Endothelial cell of umbilical vein (primary cell): ENCODE results near the gene SEMG2. TPM values are rescaled to one million over a fixed set of nuclear protein-coding genes. Genes with fewer than 3 reads are reported as not detected.

Experiments
- BruUV-seq: library from RNA; stranded (reverse); fragments of 400-500 nt; replicated peaks from 2 replicates; lab custom pipeline; 2021; lab: Mats Ljungman, UMichigan
- CTCF ChIA-PET: fragments of 300-600, 350-600 bp; sonication (Branson Sonifier 250); formaldehyde crosslinking; loops from one replicate; lab custom pipeline; 2021; ENCODE audit warnings: antibody characterized with exemption, inconsistent platforms; lab: Charles Lee
- POLR2A ChIA-PET: fragments of 300-600, 350-600 bp; sonication (Branson Sonifier 250); formaldehyde crosslinking; loops from one replicate; lab custom pipeline; 2021; ENCODE audit warnings: antibody characterized with exemption, inconsistent platforms; lab: Charles Lee
- DNase-seq: peaks from one replicate; pipeline ENCODE4 v3.0.0-alpha.2; 2011; ENCODE audit warnings: low read depth, low spot score
- FAIRE-seq: peaks from 2 replicates; lab custom pipeline; 2011; peaks lifted over from hg19 to GRCh38; lab: Jason Lieb, UNC
- H2AFZ ChIP-seq: 2 replicates; pipeline ENCODE4 v1.6.0; 2012; ENCODE audit warnings: low read depth, low read length, control low read depth, inconsistent platforms
- H3K27ac ChIP-seq: 2 replicates; pipeline ENCODE4 v1.5.1; 2011; ENCODE audit warnings: low read depth, mild to moderate bottlenecking, control low read depth, low read length, moderate library complexity; ENCODE audit not compliant: insufficient read depth
- H3K27me3 ChIP-seq, 2 experiments: 2 replicates each; pipeline versions ENCODE4 v1.6.0 to v1.6.1; 2011; ENCODE audit warnings: low read length in 2 of 2, mixed read lengths in 1 of 2; ENCODE audit not compliant: control insufficient read depth in 2 of 2, insufficient read depth in 2 of 2
- H3K36me3 ChIP-seq, 2 experiments: 2 replicates in 1 of 2; 3 replicates in 1 of 2; pipeline ENCODE4 v1.5.1; 2011; ENCODE audit warnings: low read length in 2 of 2, mild to moderate bottlenecking in 1 of 2, moderate library complexity in 1 of 2; ENCODE audit not compliant: control insufficient read depth in 2 of 2, insufficient read depth in 2 of 2; ENCODE audit errors: extremely low read depth in 1 of 2
- H3K4me1 ChIP-seq: 3 replicates; pipeline ENCODE4 v1.5.1; 2011; ENCODE audit warnings: mild to moderate bottlenecking, low read length; ENCODE audit not compliant: control insufficient read depth, insufficient read depth; ENCODE audit errors: extremely low read depth
- H3K4me2 ChIP-seq: 2 replicates; pipeline ENCODE4 v1.6.1; 2011; ENCODE audit warnings: low read length, control low read depth, mixed read lengths; ENCODE audit not compliant: insufficient read depth
- H3K4me3 ChIP-seq, 3 experiments: fragments of 200-600 bp in 1 of 3; sonication (generic), shearing (Covaris generic) in 1 of 3; replicated peaks in 1 of 3; 2 replicates each; pipeline ENCODE4 v1.5.1; 2011 to 2016; ENCODE audit warnings: control low read depth in 3 of 3, low read length in 3 of 3, mild to moderate bottlenecking in 2 of 3, inconsistent platforms in 1 of 3, low read depth in 1 of 3, moderate library complexity in 1 of 3; ENCODE audit not compliant: insufficient read depth in 1 of 3
- H3K79me2 ChIP-seq: 2 replicates; pipeline ENCODE4 v1.6.0; 2012; ENCODE audit warnings: low read length, inconsistent platforms; ENCODE audit not compliant: control insufficient read depth, insufficient read depth
- H3K9ac ChIP-seq: replicated peaks from 2 replicates; pipeline ENCODE3; 2011; ENCODE audit warnings: low read length, control low read depth; ENCODE audit not compliant: insufficient read depth; ENCODE audit errors: extremely low read depth
- H3K9me1 ChIP-seq: replicated peaks from 3 replicates; pipeline ENCODE4 v1.6.0; 2011; ENCODE audit warnings: mild to moderate bottlenecking, low read length; ENCODE audit not compliant: control insufficient read depth, insufficient read depth; ENCODE audit errors: extremely low read depth
- H3K9me3 ChIP-seq: replicated peaks from 2 replicates; pipeline ENCODE4 v1.5.1; 2012; ENCODE audit warnings: low read length, inconsistent platforms; ENCODE audit not compliant: control insufficient read depth, insufficient read depth
- H4K20me1 ChIP-seq: replicated peaks from 2 replicates; pipeline ENCODE3; 2011; ENCODE audit warnings: mild to moderate bottlenecking, low read length; ENCODE audit not compliant: control insufficient read depth, insufficient read depth; ENCODE audit errors: extremely low read depth
- CTCF ChIP-seq, 2 donors: IDR thresholded peaks; 1 replicate in 1 of 2; 2 replicates in 1 of 2; pipeline ENCODE4 v1.5.1; 2011; ENCODE audit warnings: low read length in 2 of 2, mild to moderate bottlenecking in 2 of 2, moderate library complexity in 2 of 2, control low read depth in 1 of 2, inconsistent platforms in 1 of 2, low read depth in 1 of 2; ENCODE audit not compliant: insufficient read depth in 1 of 2; ENCODE audit errors: extremely low read depth in 1 of 2
- EZH2 ChIP-seq: IDR thresholded peaks from 2 replicates; pipeline ENCODE4 v1.6.1; 2012; ENCODE audit warnings: borderline replicate concordance, low read depth, mild to moderate bottlenecking, moderate library complexity, low read length, inconsistent platforms; ENCODE audit not compliant: severe bottlenecking
- FOS ChIP-seq: IDR thresholded peaks from 2 replicates; pipeline ENCODE4 v1.6.1; 2011; ENCODE audit warnings: mild to moderate bottlenecking, low read length, moderate library complexity, borderline replicate concordance; ENCODE audit not compliant: insufficient read depth
- GATA2 ChIP-seq: IDR thresholded peaks from 2 replicates; pipeline ENCODE4 v1.7.0; 2011; ENCODE audit warnings: low read depth, mild to moderate bottlenecking, moderate library complexity, mixed read lengths, low read length; ENCODE audit not compliant: insufficient read length, insufficient read depth
- JUN ChIP-seq: IDR thresholded peaks from 2 replicates; pipeline ENCODE4 v1.6.1; 2011; ENCODE audit warnings: borderline replicate concordance, low read depth; ENCODE audit not compliant: insufficient read length, insufficient read depth
- MYC ChIP-seq: IDR thresholded peaks from one replicate; pipeline ENCODE4 v1.6.1; 2011; ENCODE audit warnings: mild to moderate bottlenecking, low read depth, low read length
- POLR2A ChIP-seq: IDR thresholded peaks from 2 replicates; pipeline ENCODE4 v1.6.1; 2012; ENCODE audit warnings: low read depth, mild to moderate bottlenecking, control low read depth, low read length
- POLR2AphosphoS5 ChIP-seq: IDR thresholded peaks from 2 replicates; pipeline ENCODE4 v1.6.1; 2012; ENCODE audit warnings: low read depth, mild to moderate bottlenecking, control low read depth, low read length, moderate library complexity; ENCODE audit not compliant: insufficient read depth
- dilution Hi-C: fragments of 300-500 bp; cut with MboI; formaldehyde crosslinking; loops from one replicate; pipeline ENCODE4 v1.15.0; 2019; ENCODE audit warnings: low sequenced_read_pairs; ENCODE audit not compliant: extremely low pct_ligation_motif_present
- intact Hi-C: fragments of 100-400 bp; cut with micrococcal nuclease; formaldehyde crosslinking; loops from one replicate; pipeline ENCODE4 v1.10.0; 2022
- polyA plus RNA-seq, 4 experiments: library from polyadenylated mRNA; depleted of rRNA in 3 of 4; stranded (reverse) in 3 of 4; unstranded in 1 of 4; fragments of >200 nt; gene quantifications; 2 replicates each; pipeline versions ENCODE4 v1.2.1 to v1.2.3, GENCODE V29; 2011 to 2012; ENCODE audit warnings: missing spikeins in 1 of 4
- total RNA-seq: library from RNA; stranded (reverse); gene quantifications from 2 replicates; pipeline ENCODE4 v1.2.3, GENCODE V29; 2021
- TF ChIP-seq, protein P1 (sequence below): IDR thresholded peaks from 2 replicates; pipeline ENCODE4 v1.6.1; 2011; ENCODE audit not compliant: insufficient read depth, insufficient read length

SEMG2 gene
- total and polyA plus RNA-seq, 2 donors (not counting 3 experiments of a cell fraction or from before 2014, with no cell fraction given), result not detected

DNA sequence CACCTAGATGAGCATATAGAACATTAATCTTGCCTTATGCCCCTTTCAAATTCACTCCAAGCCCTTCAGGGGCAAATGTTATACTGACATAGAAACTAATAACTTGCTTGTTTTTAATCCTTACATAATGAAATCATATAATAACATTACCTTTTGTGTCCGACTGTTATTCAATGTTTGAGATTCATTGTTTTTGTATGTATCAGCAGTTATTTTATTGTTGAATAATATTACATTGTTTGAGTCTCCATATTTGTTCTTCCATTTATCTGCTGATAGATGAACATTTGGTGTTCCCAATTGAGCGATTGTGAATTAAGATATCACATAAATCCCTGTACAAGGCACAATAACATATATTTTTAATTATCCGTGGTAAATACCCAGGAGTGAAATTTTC is 8.3 kb upstream of the SEMG2 start:
- no TSS peak for BruUV-seq
- Histone ChIP-seq H3K4me2 (no peak overlapping the region), H3K4me1 (no peaks in the 10 kb centered on the region), H3K36me3 (no peaks in the 10 kb centered on the region), H3K9ac (no peak overlapping the region), H4K20me1 (no peaks in the 10 kb centered on the region), H3K27me3 (no peaks in the 10 kb centered on the region), H3K27ac (no peak overlapping the region), H3K9me3 (no peaks in the 10 kb centered on the region), H3K9me1 (no peaks in the 10 kb centered on the region), H2AFZ (no peak overlapping the region), H3K79me2 (no peaks in the 10 kb centered on the region), H3K4me3 (no peak overlapping the region)
- FAIRE-seq, result no peak
- DNase-seq, result no peak
- POLR2A ChIA-PET, result no interaction called here
- TF ChIP-seq POLR2A (no peak), GATA2 (no peak), CTCF (IDR thresholded peaks at IDR 0.05; ENCODE audit: extremely low read depth in 1 of 2, insufficient read depth in 1 of 2, low read depth in 1 of 2, low read length in 2 of 2) (no peak), JUN (no peak), POLR2AphosphoS5 (no peak), FOS (no peak), EZH2 (no peak), MYC (no peak)
- TF ChIP-seq, protein P1, sequence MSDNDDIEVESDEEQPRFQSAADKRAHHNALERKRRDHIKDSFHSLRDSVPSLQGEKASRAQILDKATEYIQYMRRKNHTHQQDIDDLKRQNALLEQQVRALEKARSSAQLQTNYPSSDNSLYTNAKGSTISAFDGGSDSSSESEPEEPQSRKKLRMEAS, result no peak
- CTCF ChIA-PET, result no interaction called here
- intact Hi-C loops, result no loop called here
- dilution Hi-C loops, result no loop called here
